Measurements from ENCODE around the gene CADPS. TPM values are rescaled to one million over a fixed set of nuclear protein-coding genes. Genes with fewer than 3 reads are reported as not detected.

The CADPS gene
- total RNA-seq, 1 experiment from 2014 or later, result 7.0 TPM

- TF ChIP-seq, protein P1, sequence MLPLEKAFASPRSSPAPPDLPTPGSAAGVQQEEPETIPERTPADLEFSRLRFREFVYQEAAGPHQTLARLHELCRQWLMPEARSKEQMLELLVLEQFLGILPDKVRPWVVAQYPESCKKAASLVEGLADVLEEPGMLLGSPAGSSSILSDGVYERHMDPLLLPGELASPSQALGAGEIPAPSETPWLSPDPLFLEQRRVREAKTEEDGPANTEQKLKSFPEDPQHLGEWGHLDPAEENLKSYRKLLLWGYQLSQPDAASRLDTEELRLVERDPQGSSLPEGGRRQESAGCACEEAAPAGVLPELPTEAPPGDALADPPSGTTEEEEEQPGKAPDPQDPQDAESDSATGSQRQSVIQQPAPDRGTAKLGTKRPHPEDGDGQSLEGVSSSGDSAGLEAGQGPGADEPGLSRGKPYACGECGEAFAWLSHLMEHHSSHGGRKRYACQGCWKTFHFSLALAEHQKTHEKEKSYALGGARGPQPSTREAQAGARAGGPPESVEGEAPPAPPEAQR (CRISPR knock-in tag; IDR thresholded peaks at IDR 0.05), result no peak
- TF ChIP-seq IRF2 (CRISPR knock-in tag; IDR thresholded peaks at IDR 0.05; ENCODE audit: borderline replicate concordance, low read depth), result no peak
These were observed 106.3 kb downstream of the CADPS start (continued) for GRCh38 chr3:62768896-62769295.

DNA sequence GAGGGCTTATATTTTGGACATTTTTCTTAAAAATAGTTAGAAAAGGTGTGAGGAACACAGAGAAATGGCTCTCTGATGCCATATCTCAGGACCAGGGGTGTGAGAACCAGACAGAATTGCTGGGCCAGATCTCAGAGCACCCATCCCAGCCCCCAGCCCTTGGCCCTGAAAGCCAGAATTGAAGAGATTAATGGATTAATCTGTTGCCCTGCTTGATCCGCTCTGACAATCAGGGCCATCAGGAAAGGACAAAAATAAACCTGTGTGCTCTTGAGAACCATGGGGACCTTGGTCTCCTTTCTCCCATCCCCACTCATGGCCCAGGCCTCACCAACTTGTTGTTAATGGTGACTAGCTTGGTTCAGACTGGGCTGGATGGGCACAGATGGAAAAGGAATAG is 113.5 kb downstream of the CADPS start:
- no peak for TF ChIP-seq EMX1 (CRISPR knock-in tag; IDR thresholded peaks at IDR 0.05)
- no peak for TF ChIP-seq ZNF138 (CRISPR knock-in tag; conservative IDR thresholded peaks at IDR 0.05)
- TF ChIP-seq, protein P2, sequence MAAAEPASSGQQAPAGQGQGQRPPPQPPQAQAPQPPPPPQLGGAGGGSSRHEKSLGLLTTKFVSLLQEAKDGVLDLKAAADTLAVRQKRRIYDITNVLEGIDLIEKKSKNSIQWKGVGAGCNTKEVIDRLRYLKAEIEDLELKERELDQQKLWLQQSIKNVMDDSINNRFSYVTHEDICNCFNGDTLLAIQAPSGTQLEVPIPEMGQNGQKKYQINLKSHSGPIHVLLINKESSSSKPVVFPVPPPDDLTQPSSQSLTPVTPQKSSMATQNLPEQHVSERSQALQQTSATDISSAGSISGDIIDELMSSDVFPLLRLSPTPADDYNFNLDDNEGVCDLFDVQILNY (CRISPR knock-in tag; IDR thresholded peaks at IDR 0.05), result no peak
- no peak for TF ChIP-seq OVOL2 (CRISPR knock-in tag; IDR thresholded peaks at IDR 0.05; ENCODE audit: borderline replicate concordance)
- TF ChIP-seq ZNF121 (CRISPR knock-in tag; IDR thresholded peaks at IDR 0.05), result no peak
- no peak for TF ChIP-seq JAZF1 (CRISPR knock-in tag; IDR thresholded peaks at IDR 0.05)
- no peak for TF ChIP-seq USF1 (CRISPR knock-in tag; IDR thresholded peaks at IDR 0.05)
- no peak for TF ChIP-seq ETV6 (CRISPR knock-in tag; IDR thresholded peaks at IDR 0.05)
- Mint-ChIP-seq H3K4me1 (peaks cover 8% of the 10 kb centered on the region), H3K36me3 (no peaks in the 10 kb centered on the region), H3K27ac (no peak overlapping the region), H3K4me3 (no peak overlapping the region), H3K9me3 (no peaks in the 10 kb centered on the region), H3K27me3 (ENCODE audit: low read depth) (no peaks in the 10 kb centered on the region)
- POLR2A ChIA-PET, result no interaction called here
- DNase-seq (ENCODE audit: low spot score), result no peak
- CTCF ChIA-PET, result no interaction called here
- no peak for ATAC-seq

DNA sequence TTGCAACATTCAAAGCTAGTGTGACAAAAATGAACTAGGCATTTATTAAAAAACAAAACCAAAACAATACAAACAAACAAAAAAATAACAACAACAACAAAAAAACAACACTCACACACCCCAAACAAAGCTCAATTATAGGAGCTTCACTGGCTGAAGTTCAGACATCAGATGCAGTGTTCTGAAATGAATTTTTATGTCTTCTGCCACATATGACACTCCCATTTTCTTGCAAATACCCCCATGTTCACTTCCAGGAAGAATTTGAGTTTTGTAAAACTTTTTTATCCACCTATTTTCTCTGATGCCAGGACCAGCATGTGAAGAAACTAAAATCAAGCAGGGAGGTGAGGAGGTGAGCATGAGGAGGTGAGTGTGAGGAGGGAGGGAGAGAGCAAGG is 113.9 kb downstream of the CADPS start:
- ChIA-PET POLR2A (no interaction called here), CTCF (no interaction called here)
- H3K9me3 Mint-ChIP-seq, result no peaks in the 10 kb centered on the region
- peak overlapping the region; percentile 33; the same call in 1 of the 2 replicates for H3K27ac Mint-ChIP-seq
- H3K36me3 Mint-ChIP-seq, result no peaks in the 10 kb centered on the region
- no peak for ATAC-seq
- H3K4me3 Mint-ChIP-seq, result no peak overlapping the region
- no peaks in the 10 kb centered on the region for H3K27me3 Mint-ChIP-seq (ENCODE audit: low read depth)
- peaks cover 8% of the 10 kb centered on the region for H3K4me1 Mint-ChIP-seq
- no peak for DNase-seq (ENCODE audit: low spot score)
- TF ChIP-seq JUN (CRISPR knock-in tag; IDR thresholded peaks at IDR 0.05), result no peak
- no peak for TF ChIP-seq TP53 (CRISPR knock-in tag; IDR thresholded peaks at IDR 0.05)
- TF ChIP-seq, protein P3, sequence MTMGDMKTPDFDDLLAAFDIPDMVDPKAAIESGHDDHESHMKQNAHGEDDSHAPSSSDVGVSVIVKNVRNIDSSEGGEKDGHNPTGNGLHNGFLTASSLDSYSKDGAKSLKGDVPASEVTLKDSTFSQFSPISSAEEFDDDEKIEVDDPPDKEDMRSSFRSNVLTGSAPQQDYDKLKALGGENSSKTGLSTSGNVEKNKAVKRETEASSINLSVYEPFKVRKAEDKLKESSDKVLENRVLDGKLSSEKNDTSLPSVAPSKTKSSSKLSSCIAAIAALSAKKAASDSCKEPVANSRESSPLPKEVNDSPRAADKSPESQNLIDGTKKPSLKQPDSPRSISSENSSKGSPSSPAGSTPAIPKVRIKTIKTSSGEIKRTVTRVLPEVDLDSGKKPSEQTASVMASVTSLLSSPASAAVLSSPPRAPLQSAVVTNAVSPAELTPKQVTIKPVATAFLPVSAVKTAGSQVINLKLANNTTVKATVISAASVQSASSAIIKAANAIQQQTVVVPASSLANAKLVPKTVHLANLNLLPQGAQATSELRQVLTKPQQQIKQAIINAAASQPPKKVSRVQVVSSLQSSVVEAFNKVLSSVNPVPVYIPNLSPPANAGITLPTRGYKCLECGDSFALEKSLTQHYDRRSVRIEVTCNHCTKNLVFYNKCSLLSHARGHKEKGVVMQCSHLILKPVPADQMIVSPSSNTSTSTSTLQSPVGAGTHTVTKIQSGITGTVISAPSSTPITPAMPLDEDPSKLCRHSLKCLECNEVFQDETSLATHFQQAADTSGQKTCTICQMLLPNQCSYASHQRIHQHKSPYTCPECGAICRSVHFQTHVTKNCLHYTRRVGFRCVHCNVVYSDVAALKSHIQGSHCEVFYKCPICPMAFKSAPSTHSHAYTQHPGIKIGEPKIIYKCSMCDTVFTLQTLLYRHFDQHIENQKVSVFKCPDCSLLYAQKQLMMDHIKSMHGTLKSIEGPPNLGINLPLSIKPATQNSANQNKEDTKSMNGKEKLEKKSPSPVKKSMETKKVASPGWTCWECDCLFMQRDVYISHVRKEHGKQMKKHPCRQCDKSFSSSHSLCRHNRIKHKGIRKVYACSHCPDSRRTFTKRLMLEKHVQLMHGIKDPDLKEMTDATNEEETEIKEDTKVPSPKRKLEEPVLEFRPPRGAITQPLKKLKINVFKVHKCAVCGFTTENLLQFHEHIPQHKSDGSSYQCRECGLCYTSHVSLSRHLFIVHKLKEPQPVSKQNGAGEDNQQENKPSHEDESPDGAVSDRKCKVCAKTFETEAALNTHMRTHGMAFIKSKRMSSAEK (CRISPR knock-in tag; IDR thresholded peaks at IDR 0.05; ENCODE audit: borderline replicate concordance), result no peak
- no peak for TF ChIP-seq ZNF317 (CRISPR knock-in tag; IDR thresholded peaks at IDR 0.05; ENCODE audit: borderline replicate concordance, low read depth)
- TF ChIP-seq GABPB1 (CRISPR knock-in tag; IDR thresholded peaks at IDR 0.05), result no peak
- no peak for TF ChIP-seq ATF2 (CRISPR knock-in tag; IDR thresholded peaks at IDR 0.05; ENCODE audit: borderline replicate concordance, low read depth)
- TF ChIP-seq SMAD4 (CRISPR knock-in tag; IDR thresholded peaks at IDR 0.05), result no peak
- no peak for TF ChIP-seq AFF4 (CRISPR knock-in tag; IDR thresholded peaks at IDR 0.05; ENCODE audit: borderline replicate concordance)
- no peak for TF ChIP-seq SMAD3 (CRISPR knock-in tag; IDR thresholded peaks at IDR 0.05; ENCODE audit: borderline replicate concordance)
- TF ChIP-seq GRHL2 (CRISPR knock-in tag; IDR thresholded peaks at IDR 0.05; ENCODE audit: insufficient replicate concordance, severe bottlenecking), result no peak
- no peak for TF ChIP-seq EMX1 (CRISPR knock-in tag; IDR thresholded peaks at IDR 0.05)
- no peak for TF ChIP-seq FOXP1 (CRISPR knock-in tag; IDR thresholded peaks at IDR 0.05; ENCODE audit: borderline replicate concordance)
